NCI-H1436 treated with DMSO at 0.1 percent for 48 hours (cell line): Measurements from ENCODE around the gene PCDH9.

Experiments
- DNase-seq: peaks from one replicate; lab custom pipeline; 2025; lab: John Stamatoyannopoulos, UW

The PCDH9 gene

DNA sequence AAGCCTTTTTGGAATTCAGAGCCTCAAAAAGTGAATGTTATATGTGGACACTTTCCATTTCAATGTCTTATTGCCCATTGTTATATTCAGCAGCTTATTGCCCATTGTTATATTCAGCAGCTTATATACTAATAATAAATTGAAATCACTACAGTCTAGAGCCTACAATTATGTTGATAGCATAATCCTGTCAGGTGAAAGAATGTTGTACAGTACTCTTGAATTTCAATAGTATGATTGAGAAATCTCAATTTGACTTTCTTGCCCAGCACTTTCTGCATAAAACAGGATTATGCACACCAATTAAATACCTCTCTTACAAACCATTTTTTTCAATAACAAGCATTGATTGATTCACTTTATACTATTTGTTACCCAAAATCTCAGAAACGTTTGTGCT is 260.8 kb downstream of the PCDH9 start:
- DNase-seq = no peak

DNA sequence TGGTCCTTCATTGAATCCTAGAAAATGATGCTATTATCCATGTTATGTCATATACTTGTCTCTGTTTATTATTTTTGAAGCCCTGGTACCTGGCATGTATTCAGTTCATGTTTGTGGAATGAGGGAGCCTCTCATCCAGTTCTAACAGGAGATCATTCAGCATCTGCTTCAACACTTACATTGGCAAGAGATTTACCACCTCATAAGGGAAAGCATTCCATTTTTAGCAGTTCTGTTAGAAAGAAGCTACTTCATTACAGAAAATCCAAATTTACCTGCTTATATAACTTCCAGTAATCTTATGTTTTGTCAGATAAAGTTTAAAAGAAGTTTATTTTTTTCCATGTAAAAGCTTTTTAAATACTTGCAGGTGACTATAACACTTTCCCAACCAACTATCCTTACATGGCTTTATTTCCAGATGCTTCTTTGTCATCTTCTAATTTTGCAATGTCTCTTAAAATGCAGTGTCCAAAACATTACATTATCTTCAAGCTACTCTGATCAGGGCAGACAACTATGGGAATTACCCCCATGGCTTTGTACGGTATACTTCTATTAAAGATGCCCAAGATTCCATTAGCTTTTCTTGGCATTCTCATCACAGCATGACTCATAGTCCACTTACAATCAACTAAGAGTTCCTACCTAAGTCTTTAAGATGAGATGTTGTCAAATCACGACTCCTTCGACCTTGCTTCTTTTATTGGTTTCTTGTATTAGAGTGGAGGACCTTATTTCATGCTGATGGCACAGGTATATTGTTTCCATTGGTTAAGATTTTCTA is 262.1 kb downstream of the PCDH9 start:
- no peak for DNase-seq

DNA sequence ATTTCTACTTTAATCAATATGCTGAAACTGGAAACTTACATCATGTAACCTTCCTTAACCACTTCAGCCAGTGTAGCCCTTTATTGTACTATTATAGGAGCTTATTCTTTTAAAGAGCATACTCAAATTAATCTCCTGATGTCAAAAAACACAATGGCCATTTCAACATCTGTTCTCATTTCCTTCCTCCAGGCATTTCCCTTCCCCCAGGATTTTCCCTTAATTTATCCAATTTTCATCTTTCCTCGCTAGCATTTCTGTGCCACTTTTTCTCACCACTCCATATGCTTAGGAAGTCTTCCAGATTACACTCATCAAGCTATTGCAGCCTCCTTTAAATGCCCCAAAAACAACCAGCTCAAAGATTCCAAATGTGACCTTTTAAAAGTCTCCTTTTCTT is 265.0 kb downstream of the PCDH9 start:
- DNase-seq = no peak

DNA sequence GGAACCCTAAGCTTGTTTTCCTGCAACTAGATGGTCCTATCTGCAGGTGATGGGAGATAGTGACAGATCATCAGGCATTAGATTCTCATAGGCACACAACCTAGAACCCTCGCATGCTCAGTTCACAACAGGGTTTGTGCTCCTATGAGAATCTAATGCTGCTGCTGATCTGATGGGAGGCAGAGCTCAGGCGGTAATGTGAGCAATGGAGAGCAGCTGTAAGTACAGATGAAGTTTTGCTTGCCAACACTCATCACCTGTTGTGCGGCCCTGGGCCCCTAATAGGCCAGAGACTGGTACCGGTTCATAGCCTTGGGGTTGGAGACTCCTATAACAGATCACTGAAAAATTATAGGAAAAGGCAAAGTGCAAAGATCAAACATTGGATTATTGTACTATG is 267.2 kb downstream of the PCDH9 start:
- no peak for DNase-seq

DNA sequence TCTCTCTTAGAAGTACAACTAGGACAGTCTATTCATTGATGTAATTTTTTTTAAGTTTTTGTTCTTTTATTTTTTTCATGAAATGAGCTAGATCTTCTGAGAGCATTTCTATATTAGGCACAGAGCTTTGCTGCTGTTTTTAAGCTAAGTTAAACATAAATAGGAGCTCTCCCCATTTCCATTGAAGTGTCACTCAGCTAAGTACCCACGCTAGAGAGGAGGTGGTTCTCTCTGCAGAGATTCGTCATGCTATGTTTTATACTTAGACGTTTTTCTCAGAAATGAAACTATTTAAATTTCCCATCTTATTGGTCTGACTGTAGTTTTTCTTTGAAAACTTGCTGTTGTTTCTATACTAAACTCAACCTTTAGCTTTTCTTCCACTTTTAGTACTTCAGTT is 271.5 kb downstream of the PCDH9 start:
- DNase-seq = no peak

DNA sequence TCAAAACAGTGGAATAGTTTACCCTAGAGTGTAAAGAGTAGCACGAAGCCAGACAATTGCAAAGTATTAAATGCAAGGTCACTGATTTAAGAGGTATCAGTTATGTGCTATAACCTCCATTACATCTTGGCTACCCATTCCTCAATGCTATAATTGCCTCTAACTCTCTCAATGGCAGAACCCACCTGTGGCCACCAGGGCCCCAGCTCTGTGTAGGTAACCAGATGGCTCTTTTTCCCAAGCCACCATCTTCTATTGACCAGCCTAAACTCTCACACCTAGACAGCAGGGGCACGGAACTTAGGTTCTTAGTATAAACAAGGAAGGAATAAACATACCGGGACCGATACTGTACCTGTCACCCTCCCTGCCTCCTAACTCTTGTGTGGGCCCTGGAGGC is 277.6 kb downstream of the PCDH9 start:
- no peak for DNase-seq

DNA sequence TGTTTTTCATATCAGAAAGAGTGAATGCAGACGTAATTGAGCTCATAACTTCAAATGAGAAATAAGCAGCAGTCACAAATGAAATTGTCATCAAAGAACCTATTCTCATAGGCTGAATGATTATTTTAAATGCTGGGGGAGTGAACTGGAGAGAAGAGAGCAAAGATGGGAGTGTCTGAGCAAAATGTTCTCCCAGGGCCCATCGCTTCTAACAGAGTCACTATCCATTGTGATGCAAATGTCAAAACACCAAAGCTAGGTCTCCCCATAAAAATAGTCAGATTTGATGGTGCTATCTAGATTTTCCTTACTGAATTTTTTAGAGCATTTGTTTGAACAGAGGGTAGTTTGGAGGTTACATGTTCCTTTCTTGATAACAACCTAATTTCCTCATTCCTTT is 278.7 kb downstream of the PCDH9 start:
- no peak for DNase-seq

DNA sequence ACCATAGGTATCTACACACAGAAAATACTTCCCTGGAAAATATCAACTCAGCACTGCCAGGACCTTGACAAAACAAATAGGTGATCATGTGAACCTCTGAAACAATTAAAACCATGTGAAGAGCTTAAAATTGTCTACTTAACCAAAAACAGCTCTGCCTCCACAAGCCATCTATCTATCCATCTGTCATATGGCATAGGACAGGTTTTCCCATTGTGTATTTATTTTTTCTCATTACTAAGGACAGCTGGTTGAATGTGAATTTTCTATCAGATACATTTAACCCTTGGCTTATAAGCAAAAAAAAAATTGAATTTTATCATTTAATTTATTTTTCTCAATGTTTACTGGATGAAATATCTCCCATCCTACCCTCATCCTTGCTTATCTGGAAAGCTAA is 279.5 kb downstream of the PCDH9 start:
- DNase-seq = no peak

DNA sequence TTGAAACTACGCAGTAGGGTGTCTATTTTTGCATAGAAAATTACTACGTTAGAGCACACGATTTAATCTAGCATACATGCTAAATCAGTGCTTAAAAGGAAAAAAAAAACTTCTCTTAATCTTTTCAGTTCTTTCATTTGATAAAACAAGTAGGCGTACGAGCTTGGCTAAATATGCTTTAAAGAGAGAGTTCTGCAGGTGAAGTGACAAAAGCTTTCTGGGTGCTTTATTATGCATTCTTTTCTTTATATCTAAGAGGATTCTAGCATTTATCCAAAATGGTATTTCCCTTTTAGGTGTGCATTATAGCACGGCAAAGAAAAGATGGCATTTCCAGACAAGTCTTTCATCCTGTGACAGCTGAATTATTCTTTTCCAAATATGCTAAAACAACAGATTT is 281.2 kb downstream of the PCDH9 start:
- DNase-seq = no peak

DNA sequence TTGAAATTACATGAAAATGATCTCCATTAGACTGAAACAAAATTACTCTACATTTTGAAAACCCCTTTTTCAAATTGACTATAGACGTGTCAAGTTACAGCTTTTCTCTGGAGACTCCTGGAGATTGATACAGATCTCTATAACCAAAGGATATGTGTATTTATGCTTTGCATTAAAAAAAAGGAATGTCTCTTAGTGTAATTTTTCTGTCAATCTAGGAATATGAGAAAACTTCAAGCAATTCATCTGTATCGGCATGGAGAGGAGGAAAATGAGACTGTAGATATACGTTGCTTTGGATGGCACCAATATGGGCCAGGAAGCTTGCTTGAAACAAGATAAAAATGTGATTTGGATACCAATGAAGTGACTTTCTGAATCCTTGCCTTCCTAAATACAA is 286.6 kb downstream of the PCDH9 start:
- no peak for DNase-seq

DNA sequence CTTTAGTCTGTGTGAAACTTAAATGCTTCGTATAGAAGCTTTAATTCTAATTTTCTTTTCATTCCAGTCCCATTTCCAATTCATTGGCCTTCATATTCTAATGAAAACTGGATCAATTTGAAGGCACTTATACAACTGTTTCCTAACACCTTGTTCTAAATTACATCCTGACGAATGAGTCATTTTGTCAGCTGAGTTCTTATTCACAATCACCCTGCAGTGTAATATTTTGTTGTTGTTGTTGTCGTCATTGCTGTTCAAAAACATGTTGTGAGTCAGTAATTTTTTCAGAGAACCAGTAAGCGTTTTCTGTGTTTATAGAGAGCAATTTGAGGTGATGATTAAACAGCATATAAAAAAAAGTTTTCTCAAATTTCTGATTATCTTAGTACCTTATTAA is 290.0 kb downstream of the PCDH9 start:
- no peak for DNase-seq

DNA sequence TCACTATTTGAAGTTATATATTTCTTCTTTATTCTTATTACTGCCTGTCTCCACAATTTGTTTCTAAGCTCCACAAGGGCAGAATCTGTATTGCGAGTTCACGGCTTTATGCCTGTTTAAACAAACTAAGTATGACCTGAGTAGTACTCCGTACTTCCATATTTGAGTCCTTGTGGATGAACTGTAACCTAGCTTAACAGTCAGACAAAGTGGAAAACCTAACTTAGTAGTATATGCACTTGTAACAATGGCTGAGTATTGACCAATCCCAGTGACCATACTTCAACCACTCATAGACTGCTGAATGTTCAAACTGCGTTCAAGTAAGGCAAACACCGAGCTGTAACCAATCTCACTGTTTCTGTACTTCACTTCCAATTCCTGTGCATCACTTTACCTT is 292.7 kb downstream of the PCDH9 start:
- DNase-seq = no peak

DNA sequence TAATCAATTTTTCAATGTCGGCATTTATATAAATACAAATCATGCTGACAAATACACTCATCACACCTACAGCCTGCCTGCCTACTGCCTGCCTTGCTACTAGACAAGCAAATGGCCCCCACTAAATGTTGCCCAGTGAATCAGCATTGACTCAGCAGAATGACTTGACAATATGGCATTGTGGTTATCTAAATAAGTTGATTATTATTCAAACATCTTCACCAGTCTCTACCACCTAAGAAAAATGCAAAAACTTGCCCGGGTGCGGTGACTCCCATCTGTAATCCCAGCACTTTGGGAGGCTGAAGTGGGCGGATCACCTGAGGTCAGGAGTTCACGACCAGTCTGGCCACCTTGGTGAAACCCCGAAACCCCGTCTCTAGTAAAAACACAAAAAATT is 296.1 kb downstream of the PCDH9 start:
- no peak for DNase-seq

DNA sequence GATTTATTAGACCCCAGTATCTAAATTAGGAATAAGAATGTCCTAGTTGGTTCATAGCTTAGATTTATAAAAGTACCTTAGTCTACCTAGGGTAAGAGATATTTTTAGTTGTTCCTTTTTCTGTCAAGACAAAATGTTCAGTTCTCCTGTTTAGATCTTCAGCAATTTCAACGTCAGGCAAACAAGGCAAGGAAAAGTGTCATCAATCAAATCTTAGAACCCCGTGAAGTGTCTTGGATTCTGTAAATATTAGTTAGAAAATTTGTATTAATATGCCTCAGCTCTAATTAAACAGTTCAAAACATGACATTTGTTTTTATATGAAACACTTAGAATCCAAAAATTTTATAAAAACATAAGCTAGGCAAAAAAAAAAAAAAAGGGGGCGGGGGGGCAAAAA is 296.6 kb downstream of the PCDH9 start:
- DNase-seq = no peak

DNA sequence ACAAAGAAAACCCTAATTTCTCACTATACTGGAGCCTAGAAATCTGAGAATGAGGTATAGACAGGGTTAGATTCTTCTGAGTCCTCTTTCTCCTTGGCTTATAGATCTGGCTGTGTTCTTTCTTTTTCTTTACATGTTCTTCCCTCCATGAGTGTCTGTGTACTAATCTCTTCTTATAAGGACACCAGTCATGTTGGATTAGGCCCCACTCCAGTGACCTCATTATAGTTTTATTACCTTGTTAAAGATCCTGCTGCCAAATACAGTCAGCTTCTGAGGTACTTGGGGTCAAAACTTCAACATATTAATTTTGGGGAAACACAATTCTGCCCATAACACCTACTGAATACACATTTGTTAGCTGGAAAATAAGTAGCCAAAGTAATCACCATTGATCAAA is 302.6 kb downstream of the PCDH9 start:
- no peak for DNase-seq

DNA sequence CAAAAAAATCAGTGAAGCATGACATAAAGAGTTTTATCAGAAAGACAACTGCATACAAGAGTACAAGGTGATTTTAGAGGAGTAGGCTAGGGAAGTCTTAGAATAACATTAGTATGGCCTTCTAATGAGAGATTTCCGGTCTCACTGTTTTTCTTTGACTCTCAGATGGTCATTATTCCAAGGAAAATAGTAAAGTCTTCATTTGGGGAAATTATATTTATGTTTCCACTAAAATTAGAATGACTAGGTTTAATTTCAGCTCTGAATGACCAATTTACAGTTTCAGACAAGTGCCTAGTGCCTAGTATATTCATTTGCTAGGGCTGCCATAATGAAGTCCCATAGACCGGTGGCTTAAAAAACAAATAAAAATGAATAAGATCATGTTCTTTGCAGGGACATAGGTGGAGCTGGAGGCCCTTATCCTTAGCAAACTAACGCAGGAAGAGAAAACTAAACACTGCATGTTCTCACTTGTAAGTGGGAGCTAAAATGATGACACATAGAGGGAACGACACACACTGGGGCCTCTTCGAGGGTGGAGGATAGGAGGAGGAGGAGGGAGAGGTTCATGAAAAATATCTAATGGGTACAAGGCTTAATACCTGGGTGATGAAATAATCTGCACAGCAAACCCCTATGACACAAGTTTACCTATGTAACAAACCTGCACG is 303.1 kb downstream of the PCDH9 start:
- no peak for DNase-seq

DNA sequence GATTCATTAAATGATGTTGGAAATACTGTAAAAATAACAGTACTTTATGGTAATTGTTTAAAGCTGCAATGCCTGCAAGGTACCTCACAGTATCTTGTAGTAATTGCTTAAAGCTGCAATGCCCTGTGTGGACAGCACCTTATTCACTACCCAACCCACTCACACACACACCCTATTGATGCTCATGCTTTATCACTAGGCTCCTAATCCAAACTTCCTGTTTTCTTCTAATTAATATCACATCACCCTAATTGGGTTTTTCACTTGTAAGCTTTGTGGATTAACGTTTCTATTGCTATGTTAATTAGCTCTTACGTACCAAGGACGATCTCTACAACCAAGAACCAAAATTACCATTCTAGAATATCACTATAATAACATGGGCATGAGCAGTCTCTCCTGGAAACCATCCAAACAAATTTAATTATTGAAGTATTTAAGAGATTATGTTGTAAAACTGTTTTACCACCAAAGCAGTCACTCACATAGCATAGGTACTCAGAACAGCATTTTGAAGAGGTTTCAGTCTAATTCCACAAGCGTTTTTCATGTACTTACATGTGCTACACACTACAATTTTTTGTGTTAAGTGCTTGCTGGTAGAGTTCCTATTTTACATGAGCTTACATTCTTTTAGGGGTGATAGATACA is 303.8 kb downstream of the PCDH9 start:
- DNase-seq = no peak

DNA sequence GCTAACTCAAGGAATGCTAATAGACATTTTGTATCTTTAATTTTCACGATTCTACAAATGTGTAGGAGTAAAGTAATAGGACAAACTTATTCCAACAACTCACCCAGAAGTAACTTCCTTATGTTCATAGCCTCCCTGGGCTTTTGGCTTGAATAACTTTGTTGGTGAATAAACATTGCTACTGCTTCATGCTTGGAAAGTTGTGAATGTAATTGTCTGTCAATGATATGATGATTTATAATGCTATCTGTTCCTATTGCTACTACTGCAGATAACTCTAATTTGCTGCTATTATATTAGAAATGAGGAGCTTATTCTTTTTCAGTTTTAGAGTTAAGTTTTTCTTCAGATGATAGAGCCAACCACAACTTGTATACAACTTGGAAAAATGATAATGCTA is 307.7 kb downstream of the PCDH9 start:
- no peak for DNase-seq

DNA sequence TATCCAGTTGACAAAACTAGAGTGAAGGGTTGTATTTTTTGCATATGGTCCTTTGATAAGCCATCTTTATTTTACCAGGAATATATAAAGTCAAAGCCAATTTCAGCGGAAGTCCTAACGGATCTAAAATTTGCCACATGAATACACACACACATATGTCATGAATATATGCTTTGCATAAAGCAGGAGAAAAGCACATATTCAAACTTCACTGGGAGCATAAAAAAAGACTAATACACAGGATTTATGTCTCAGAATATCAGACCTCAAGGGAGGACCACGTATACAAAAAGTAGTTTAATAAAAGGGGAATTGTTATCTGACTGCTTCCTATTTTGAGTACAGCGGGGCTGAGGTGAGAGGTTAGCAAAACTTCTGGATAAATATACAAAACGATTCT is 308.7 kb downstream of the PCDH9 start:
- DNase-seq = no peak

DNA sequence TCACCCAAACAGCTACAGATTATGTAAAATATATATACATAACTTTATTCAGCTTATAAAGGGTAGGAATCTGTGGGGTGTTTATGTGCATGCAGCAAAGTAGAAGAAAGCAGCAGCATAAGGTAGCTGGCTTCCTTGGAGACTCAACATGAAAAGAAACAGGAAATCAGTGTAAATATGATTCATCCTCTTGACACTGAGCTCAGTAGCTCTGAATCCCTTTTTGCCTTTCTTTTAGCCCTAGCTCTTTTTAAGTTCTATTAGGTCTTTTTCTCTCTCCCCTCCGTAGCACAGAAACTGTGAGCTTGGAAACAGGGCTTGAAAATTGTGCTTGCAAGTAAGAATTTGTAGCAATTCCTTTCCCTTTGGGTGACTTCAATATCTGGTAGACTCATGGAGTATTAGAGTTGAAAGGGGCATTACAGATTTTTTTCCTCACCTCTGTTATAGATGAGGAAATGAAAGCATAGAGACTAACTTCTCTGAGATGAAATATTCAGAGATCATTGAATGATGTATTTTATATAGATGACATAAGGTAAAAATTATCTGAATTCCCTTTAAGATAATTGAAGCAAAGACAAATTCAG is 314.4 kb downstream of the PCDH9 start:
- DNase-seq = no peak

DNA sequence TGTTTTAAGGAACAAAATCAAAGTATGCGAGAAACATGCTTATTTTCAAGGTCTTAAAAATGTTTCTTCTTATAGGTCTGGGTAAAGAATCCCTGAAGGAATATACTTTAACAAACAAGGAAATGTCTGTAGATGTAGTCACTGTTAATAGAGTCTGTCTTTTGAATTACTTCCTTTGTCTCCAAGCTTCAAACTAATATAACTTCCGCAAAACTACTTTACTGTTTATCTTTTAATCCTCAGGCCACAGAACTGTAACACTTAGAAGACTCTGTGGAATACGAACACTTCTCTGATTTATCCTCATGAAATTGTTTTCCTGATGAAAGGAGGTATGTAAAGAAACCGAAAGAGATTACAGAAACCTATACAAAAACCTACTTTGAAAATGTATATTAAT is 316.0 kb downstream of the PCDH9 start:
- DNase-seq = no peak

DNA sequence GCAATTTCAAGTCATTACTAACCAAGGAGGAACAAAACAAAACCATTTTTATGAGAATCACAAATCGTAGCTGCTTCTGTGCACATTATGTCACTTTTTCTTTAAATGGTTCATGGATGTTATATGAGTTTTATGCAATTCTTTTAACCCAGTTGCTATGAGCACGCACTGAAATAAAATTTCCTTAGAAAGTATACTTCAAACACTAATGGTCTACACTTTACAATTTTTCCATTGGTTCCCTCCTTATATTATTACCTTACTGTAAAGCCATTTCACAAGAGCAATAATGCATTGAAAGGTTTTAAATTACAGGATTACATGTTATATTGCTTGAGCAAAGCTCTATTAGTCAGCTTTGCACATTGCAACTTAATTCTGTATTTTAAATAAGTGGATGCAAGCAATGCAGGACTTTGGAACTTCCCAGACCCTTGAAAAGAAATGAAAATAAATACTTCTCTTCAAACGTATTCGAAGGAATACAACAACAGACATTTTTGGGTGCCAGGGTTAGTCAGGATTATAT is 318.7 kb downstream of the PCDH9 start:
- DNase-seq = no peak

DNA sequence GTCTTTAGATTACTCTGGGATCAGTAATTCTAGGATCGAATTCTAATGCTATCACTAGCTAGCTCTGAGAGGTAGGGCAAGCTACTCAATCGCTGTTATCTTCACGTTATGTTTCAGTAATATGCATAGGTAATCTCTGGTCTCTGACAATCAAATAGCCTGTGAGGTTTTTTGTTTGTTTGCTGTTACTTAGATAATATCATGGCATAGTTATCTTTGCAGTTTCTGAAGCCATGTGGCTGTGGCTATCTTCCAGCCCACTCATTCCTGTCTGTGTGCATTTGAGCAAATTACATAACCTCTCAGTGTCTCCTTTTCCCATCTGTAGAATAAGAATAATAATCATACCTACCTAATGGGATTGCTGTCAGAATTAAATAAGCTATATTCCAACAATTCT is 330.2 kb downstream of the PCDH9 start:
- no peak for DNase-seq
